Astrocyte (in vitro differentiated cells and primary cell): Measurements from ENCODE around the gene PNPLA1. TPM values are rescaled to one million over a fixed set of nuclear protein-coding genes. Genes with fewer than 3 reads are reported as not detected.
A peak's percentile ranks its signal among the peaks of the same experiment; 100 is the strongest.

Source experiments
- DNase-seq: peaks from one replicate; pipeline ENCODE4 v3.0.0-alpha.2; 2010; ENCODE audit warnings: low read depth
- FAIRE-seq: peaks from 2 replicates; lab custom pipeline; 2011; peaks lifted over from hg19 to GRCh38; lab: Jason Lieb, UNC
- H2AFZ ChIP-seq: 2 replicates; pipeline ENCODE4 v1.6.0; 2012; ENCODE audit warnings: low read depth, low read length, inconsistent platforms
- H3K27ac ChIP-seq: 2 replicates; pipeline ENCODE4 v1.5.1; 2011; ENCODE audit warnings: low read depth, low read length, inconsistent platforms
- H3K27me3 ChIP-seq: 2 replicates; pipeline ENCODE4 v1.6.0; 2011; ENCODE audit warnings: low read length, inconsistent platforms; ENCODE audit not compliant: insufficient read depth
- H3K36me3 ChIP-seq: 2 replicates; pipeline ENCODE4 v1.5.1; 2011; ENCODE audit warnings: low read length, inconsistent platforms; ENCODE audit not compliant: insufficient read depth
- H3K4me1 ChIP-seq: 2 replicates; pipeline ENCODE4 v1.5.1; 2011; ENCODE audit warnings: low read length, inconsistent platforms; ENCODE audit not compliant: insufficient read depth
- H3K4me2 ChIP-seq: 2 replicates; pipeline ENCODE4 v1.6.0; 2012; ENCODE audit warnings: low read length, inconsistent platforms
- H3K4me3 ChIP-seq: 2 replicates; pipeline ENCODE4 v1.5.1; 2011; ENCODE audit warnings: low read depth, mild to moderate bottlenecking, low read length, inconsistent platforms; ENCODE audit not compliant: insufficient read depth
- H3K79me2 ChIP-seq: 2 replicates; pipeline ENCODE4 v1.6.0; 2012; ENCODE audit warnings: mild to moderate bottlenecking, low read length, inconsistent platforms; ENCODE audit not compliant: insufficient read depth
- H3K9ac ChIP-seq: 2 replicates; pipeline ENCODE4 v1.6.0; 2012; ENCODE audit warnings: mild to moderate bottlenecking, low read length, inconsistent platforms
- H3K9me3 ChIP-seq: 2 replicates; pipeline ENCODE4 v1.5.1; 2012; ENCODE audit warnings: low read depth, mild to moderate bottlenecking, low read length, inconsistent platforms; ENCODE audit not compliant: insufficient read depth
- H4K20me1 ChIP-seq: 2 replicates; pipeline ENCODE4 v1.6.0; 2012; ENCODE audit warnings: low read length, inconsistent platforms; ENCODE audit not compliant: insufficient read depth
- H3K27ac Mint-ChIP-seq: one replicate; pipeline ENCODE4 v1.8.0; 2021; ENCODE audit warnings: mild to moderate bottlenecking, mixed read lengths; ENCODE audit not compliant: unreplicated experiment
- H3K27me3 Mint-ChIP-seq: one replicate; pipeline ENCODE4 v1.8.0; 2021; ENCODE audit warnings: low read depth, mixed read lengths; ENCODE audit not compliant: unreplicated experiment
- H3K36me3 Mint-ChIP-seq: one replicate; pipeline ENCODE4 v1.8.0; 2021; ENCODE audit warnings: low read depth, mixed read lengths; ENCODE audit not compliant: unreplicated experiment
- H3K4me1 Mint-ChIP-seq: one replicate; pipeline ENCODE4 v1.8.0; 2021; ENCODE audit warnings: low read depth, mixed read lengths; ENCODE audit not compliant: unreplicated experiment
- H3K4me3 Mint-ChIP-seq: one replicate; pipeline ENCODE4 v1.8.0; 2021; ENCODE audit warnings: mild to moderate bottlenecking, moderate library complexity, mixed read lengths; ENCODE audit not compliant: unreplicated experiment
- H3K9me3 Mint-ChIP-seq: one replicate; pipeline ENCODE4 v1.8.0; 2021; ENCODE audit warnings: mild to moderate bottlenecking, mixed read lengths; ENCODE audit not compliant: unreplicated experiment
- EZH2 ChIP-seq: IDR thresholded peaks from 2 replicates; pipeline ENCODE4 v1.6.1; 2012; ENCODE audit warnings: mild to moderate bottlenecking, low read length, inconsistent platforms; ENCODE audit not compliant: insufficient read depth
- total RNA-seq: library from RNA; stranded (reverse); gene quantifications from 2 replicates; pipeline ENCODE4 v1.2.1, GENCODE V29; 2021
- TF ChIP-seq, protein P1 (sequence below): IDR thresholded peaks from 2 replicates; pipeline ENCODE4 v1.5.1; 2011; ENCODE audit warnings: low read depth, mild to moderate bottlenecking, inconsistent platforms, low read length, moderate library complexity; ENCODE audit not compliant: insufficient read depth

The PNPLA1 gene
- total RNA-seq, 1 donor from 2014 or later = not detected

- H2AFZ ChIP-seq = no peak overlapping the region
Measured at GRCh38 chr6:36306375-36306774, 36.5 kb downstream of the PNPLA1 start.

DNA sequence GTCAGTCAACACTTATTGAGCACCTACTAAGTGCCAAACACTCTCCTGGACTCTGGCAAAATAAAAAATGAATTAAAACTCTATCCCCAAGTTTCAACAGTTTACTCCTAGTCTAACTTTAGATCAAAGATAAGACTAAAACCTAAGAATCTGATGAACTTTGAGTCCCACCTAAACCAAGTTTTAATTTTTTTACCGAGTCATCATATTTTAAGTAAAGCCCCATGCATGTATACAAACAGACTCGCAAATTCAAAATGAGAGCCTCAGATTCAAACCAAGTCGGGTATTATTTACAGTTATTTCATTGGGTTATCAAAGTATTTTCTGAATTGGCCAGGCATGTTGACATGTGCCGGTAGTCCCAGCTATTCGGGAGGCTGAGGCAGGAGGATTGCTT is 38.7 kb downstream of the PNPLA1 start:
- H3K27ac ChIP-seq = no peak overlapping the region
- TF ChIP-seq EZH2 = no peak
- TF ChIP-seq, protein P1, sequence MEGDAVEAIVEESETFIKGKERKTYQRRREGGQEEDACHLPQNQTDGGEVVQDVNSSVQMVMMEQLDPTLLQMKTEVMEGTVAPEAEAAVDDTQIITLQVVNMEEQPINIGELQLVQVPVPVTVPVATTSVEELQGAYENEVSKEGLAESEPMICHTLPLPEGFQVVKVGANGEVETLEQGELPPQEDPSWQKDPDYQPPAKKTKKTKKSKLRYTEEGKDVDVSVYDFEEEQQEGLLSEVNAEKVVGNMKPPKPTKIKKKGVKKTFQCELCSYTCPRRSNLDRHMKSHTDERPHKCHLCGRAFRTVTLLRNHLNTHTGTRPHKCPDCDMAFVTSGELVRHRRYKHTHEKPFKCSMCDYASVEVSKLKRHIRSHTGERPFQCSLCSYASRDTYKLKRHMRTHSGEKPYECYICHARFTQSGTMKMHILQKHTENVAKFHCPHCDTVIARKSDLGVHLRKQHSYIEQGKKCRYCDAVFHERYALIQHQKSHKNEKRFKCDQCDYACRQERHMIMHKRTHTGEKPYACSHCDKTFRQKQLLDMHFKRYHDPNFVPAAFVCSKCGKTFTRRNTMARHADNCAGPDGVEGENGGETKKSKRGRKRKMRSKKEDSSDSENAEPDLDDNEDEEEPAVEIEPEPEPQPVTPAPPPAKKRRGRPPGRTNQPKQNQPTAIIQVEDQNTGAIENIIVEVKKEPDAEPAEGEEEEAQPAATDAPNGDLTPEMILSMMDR = no peak
- peaks cover 6% of the 10 kb centered on the region for H3K9me3 Mint-ChIP-seq
- H3K4me3 ChIP-seq = no peak overlapping the region
- FAIRE-seq (no peak), DNase-seq (no peak)
- peaks cover 28% of the 10 kb centered on the region for H3K27me3 Mint-ChIP-seq
- no peak overlapping the region for H2AFZ ChIP-seq
- peaks cover 15% of the 10 kb centered on the region for H3K27me3 ChIP-seq
- H3K36me3 Mint-ChIP-seq = no peaks in the 10 kb centered on the region
- no peaks in the 10 kb centered on the region for H3K4me1 ChIP-seq
- H3K9me3 ChIP-seq = no peaks in the 10 kb centered on the region
- H3K36me3 ChIP-seq = no peaks in the 10 kb centered on the region
- H3K4me1 Mint-ChIP-seq = peaks cover 7% of the 10 kb centered on the region
- H3K27ac Mint-ChIP-seq = no peak overlapping the region
- no peak overlapping the region for H3K4me2 ChIP-seq
- no peaks in the 10 kb centered on the region for H4K20me1 ChIP-seq
- no peak overlapping the region for H3K9ac ChIP-seq
- no peak overlapping the region for H3K4me3 Mint-ChIP-seq
- H3K79me2 ChIP-seq = no peaks in the 10 kb centered on the region

More at GRCh38 chr6:36306375-36306774, 36.5 kb downstream of the PNPLA1 start:
- no peaks in the 10 kb centered on the region for H4K20me1 ChIP-seq
- H3K27me3 Mint-ChIP-seq = peaks cover 18% of the 10 kb centered on the region
- H3K4me3 ChIP-seq = no peak overlapping the region
- no peak for FAIRE-seq
- H3K36me3 Mint-ChIP-seq = no peaks in the 10 kb centered on the region
- peaks cover 6% of the 10 kb centered on the region for H3K9me3 Mint-ChIP-seq
- H3K27me3 ChIP-seq = peaks cover 8% of the 10 kb centered on the region
- H3K36me3 ChIP-seq = no peaks in the 10 kb centered on the region
- TF ChIP-seq, protein P1 = no peak
- TF ChIP-seq EZH2 = no peak
- peak overlapping the region; percentile 41 for H3K27ac Mint-ChIP-seq
- H3K9ac ChIP-seq = no peak overlapping the region
- no peak overlapping the region for H3K4me2 ChIP-seq
- no peaks in the 10 kb centered on the region for H3K79me2 ChIP-seq
- no peak overlapping the region for H3K27ac ChIP-seq
- no peak for DNase-seq
- H3K4me1 ChIP-seq = no peaks in the 10 kb centered on the region
- no peaks in the 10 kb centered on the region for H3K9me3 ChIP-seq
- no peak overlapping the region for H3K4me3 Mint-ChIP-seq
- H3K4me1 Mint-ChIP-seq = peaks cover 8% of the 10 kb centered on the region

- H3K27ac Mint-ChIP-seq = no peak overlapping the region
- H3K4me3 Mint-ChIP-seq = no peak overlapping the region
- peaks cover 28% of the 10 kb centered on the region for H3K27me3 Mint-ChIP-seq
- peaks cover 9% of the 10 kb centered on the region for H3K4me1 Mint-ChIP-seq
- H4K20me1 ChIP-seq = no peaks in the 10 kb centered on the region
- no peak for FAIRE-seq
- no peaks in the 10 kb centered on the region for H3K9me3 ChIP-seq
- no peak overlapping the region for H3K4me3 ChIP-seq
- no peak overlapping the region for H2AFZ ChIP-seq
- DNase-seq = no peak
- no peak overlapping the region for H3K4me2 ChIP-seq
- H3K9me3 Mint-ChIP-seq = peaks cover 6% of the 10 kb centered on the region
- H3K36me3 ChIP-seq = no peaks in the 10 kb centered on the region
- no peak for TF ChIP-seq EZH2
- TF ChIP-seq, protein P1 = no peak
- H3K4me1 ChIP-seq = no peaks in the 10 kb centered on the region
- no peaks in the 10 kb centered on the region for H3K36me3 Mint-ChIP-seq
- peaks cover 15% of the 10 kb centered on the region for H3K27me3 ChIP-seq
- no peak overlapping the region for H3K9ac ChIP-seq
- no peaks in the 10 kb centered on the region for H3K79me2 ChIP-seq
- H3K27ac ChIP-seq = no peak overlapping the region
Measured at GRCh38 chr6:36309203-36309602, 39.3 kb downstream of the PNPLA1 start.
